Measurements from ENCODE around the gene FTSJ1.

The FTSJ1 gene

GRCh38 chrX:48530736-48531135 lies 54.7 kb downstream of the FTSJ1 start:
- TF ChIP-seq CTCF (IDR thresholded peaks at IDR 0.05; ENCODE audit: low read depth, low read length, missing control alignments), result no peak
- no peak overlapping the region for H3K27ac ChIP-seq
- no peak for DNase-seq
- H3K36me3 ChIP-seq (replicated peaks), result peaks cover 2% of the 10 kb centered on the region
- in situ Hi-C loops (cut with HindIII; ENCODE audit: low pct_ligation_motif_present, low sequenced_read_pairs), result no loop called here
- H3K4me3 ChIP-seq (ENCODE audit: low read depth, low read length), result no peak overlapping the region
- no peaks in the 10 kb centered on the region for H3K27me3 ChIP-seq (replicated peaks)

- Histone ChIP-seq H3K27me3 (replicated peaks) (no peaks in the 10 kb centered on the region), H3K36me3 (replicated peaks) (peaks cover 2% of the 10 kb centered on the region), H3K27ac (peak overlapping the region; percentile 79), H3K4me3 (ENCODE audit: low read depth, low read length) (no peak overlapping the region)
- no peak for TF ChIP-seq CTCF (IDR thresholded peaks at IDR 0.05; ENCODE audit: low read depth, low read length, missing control alignments)
- in situ Hi-C loops (cut with HindIII; ENCODE audit: low pct_ligation_motif_present, low sequenced_read_pairs), result no loop called here
- DNase-seq, result peak; percentile 56
Measured at GRCh38 chrX:48531358-48531959, 55.5 kb downstream of the FTSJ1 start.

GRCh38 chrX:48532161-48532560 lies 56.2 kb downstream of the FTSJ1 start:
- no peak for DNase-seq
- in situ Hi-C loops (cut with HindIII; ENCODE audit: low pct_ligation_motif_present, low sequenced_read_pairs), result no loop called here
- no peak for TF ChIP-seq CTCF (IDR thresholded peaks at IDR 0.05; ENCODE audit: low read depth, low read length, missing control alignments)
- Histone ChIP-seq H3K27ac (peak overlapping the region; percentile 79), H3K27me3 (replicated peaks) (no peaks in the 10 kb centered on the region), H3K36me3 (replicated peaks) (peaks cover 2% of the 10 kb centered on the region), H3K4me3 (ENCODE audit: low read depth, low read length) (no peak overlapping the region)

GRCh38 chrX:48533165-48533564 lies 57.2 kb downstream of the FTSJ1 start:
- Histone ChIP-seq H3K4me3 (ENCODE audit: low read depth, low read length) (no peak overlapping the region), H3K27ac (no peak overlapping the region), H3K36me3 (replicated peaks) (peaks cover 2% of the 10 kb centered on the region), H3K27me3 (replicated peaks) (no peaks in the 10 kb centered on the region)
- DNase-seq, result no peak
- no peak for TF ChIP-seq CTCF (IDR thresholded peaks at IDR 0.05; ENCODE audit: low read depth, low read length, missing control alignments)
- in situ Hi-C loops (cut with HindIII; ENCODE audit: low pct_ligation_motif_present, low sequenced_read_pairs), result no loop called here
